Measurements from ENCODE around the gene POM121L2. TPM values are rescaled to one million over a fixed set of nuclear protein-coding genes. Genes with fewer than 3 reads are reported as not detected.

POM121L2 gene
- total and polyA plus RNA-seq, 2 of the 13 experiments (the other 11 are each of a cell fraction or from before 2014, with no cell fraction given), result not detected

- no peak for TF ChIP-seq ZNF207 (IDR thresholded peaks at IDR 0.05; ENCODE audit: borderline replicate concordance)
- TF ChIP-seq ZNF350 (CRISPR knock-in tag; IDR thresholded peaks at IDR 0.05; ENCODE audit: borderline replicate concordance, low read depth), result no peak
- TF ChIP-seq GABPA (IDR thresholded peaks at IDR 0.05; ENCODE audit: low read depth, low read length), result no peak
- TF ChIP-seq GABPA (CRISPR knock-in tag; IDR thresholded peaks at IDR 0.05; ENCODE audit: low read depth), result no peak
- no peak for TF ChIP-seq SMARCE1 (IDR thresholded peaks at IDR 0.05; ENCODE audit: borderline replicate concordance)
- no peak for TF ChIP-seq ZNF276 (CRISPR knock-in tag; IDR thresholded peaks at IDR 0.05; ENCODE audit: low read depth)
- TF ChIP-seq ZNF704 (CRISPR knock-in tag; IDR thresholded peaks at IDR 0.05; ENCODE audit: borderline replicate concordance), result no peak
- no peak for TF ChIP-seq MED13 (CRISPR knock-in tag; IDR thresholded peaks at IDR 0.05)
- no peak for TF ChIP-seq TSC22D2 (CRISPR knock-in tag; IDR thresholded peaks at IDR 0.05; ENCODE audit: borderline replicate concordance)
Measured at GRCh38 chr6:27359231-27359630, 47.2 kb upstream of the POM121L2 start (continued).

- ChIA-PET POLR2A (no interaction called here), CTCF (ENCODE audit: low intra/inter-chr PET ratio, low total read pairs) (no interaction called here)
- in situ Hi-C loops (cut with HindIII; ENCODE audit: extremely low pct_ligation_motif_present, low pct_unique_long_range_greater_than_20kb), result no loop called here
- Histone ChIP-seq H3K9ac (ENCODE audit: insufficient read depth, low read depth, low read length) (no peak overlapping the region), H4K20me1 (ENCODE audit: insufficient read depth, low read length) (no peaks in the 10 kb centered on the region), H2AFZ (ENCODE audit: low read length) (no peak overlapping the region), H3K27ac (ENCODE audit: extremely low read length, insufficient read depth, low read length) (no peak overlapping the region), H3K27me3 (ENCODE audit: control insufficient read depth in 1 of 2, insufficient read depth in 2 of 2, low read length in 2 of 2) (no peaks in the 10 kb centered on the region), H3K36me3 (replicated peaks in 1 of 2; ENCODE audit: control insufficient read depth in 1 of 2, insufficient read depth in 2 of 2, low read length in 2 of 2) (no peaks in the 10 kb centered on the region), H3K4me3 (replicated peaks in 1 of 3; ENCODE audit: insufficient read depth in 1 of 3, low read depth in 2 of 3, low read length in 3 of 3) (no peak overlapping the region), H3K4me2 (ENCODE audit: low read depth, low read length) (no peak overlapping the region), H3K79me2 (ENCODE audit: insufficient read depth, low read length) (no peaks in the 10 kb centered on the region), H3K9me3 (ENCODE audit: low read length) (peaks cover 45% of the 10 kb centered on the region), H3K4me1 (ENCODE audit: insufficient read depth, low read length) (no peaks in the 10 kb centered on the region)
- FAIRE-seq (no peak), ATAC-seq (no peak), DNase-seq (ENCODE audit: low spot score) (no peak)
- intact Hi-C loops (cut with micrococcal nuclease; ENCODE audit: unreplicated experiment), result no loop called here
- WGBS (ENCODE audit: low lambda C conversion rate), result 34% methylated on average over 2 of the region's 2 CpGs
- BruUV-seq (replicated peaks), result no TSS peak
- no peak for TF ChIP-seq TBX2 (CRISPR knock-in tag; IDR thresholded peaks at IDR 0.05; ENCODE audit: borderline replicate concordance)
- no peak for TF ChIP-seq SP5 (CRISPR knock-in tag; IDR thresholded peaks at IDR 0.05; ENCODE audit: borderline replicate concordance, low read depth)
- no peak for TF ChIP-seq ZBTB38 (CRISPR knock-in tag; IDR thresholded peaks at IDR 0.05)
- no peak for TF ChIP-seq ZC3H4 (CRISPR knock-in tag; IDR thresholded peaks at IDR 0.05; ENCODE audit: borderline replicate concordance)
- no peak for TF ChIP-seq ZNF256 (CRISPR knock-in tag; conservative IDR thresholded peaks at IDR 0.05)
- TF ChIP-seq ZNF616 (CRISPR knock-in tag; IDR thresholded peaks at IDR 0.05; ENCODE audit: low read depth), result no peak
- TF ChIP-seq ZNF549 (CRISPR knock-in tag; IDR thresholded peaks at IDR 0.05), result no peak
- no peak for TF ChIP-seq ZBTB1 (CRISPR knock-in tag; IDR thresholded peaks at IDR 0.05; ENCODE audit: borderline replicate concordance)
- no peak for TF ChIP-seq ZNF501 (CRISPR knock-in tag; IDR thresholded peaks at IDR 0.05)
- TF ChIP-seq PAXIP1 (CRISPR knock-in tag; conservative IDR thresholded peaks at IDR 0.05), result no peak
Measured at GRCh38 chr6:27358786-27359185, 46.7 kb upstream of the POM121L2 start.

Measured in HepG2 (cell line).